ENCODE data around the gene GALNT11. TPM values are rescaled to one million over a fixed set of nuclear protein-coding genes. Genes with fewer than 3 reads are reported as not detected.

GALNT11 gene
- total RNA-seq, 1 experiment from 2014 or later, result 24.1 TPM

DNA sequence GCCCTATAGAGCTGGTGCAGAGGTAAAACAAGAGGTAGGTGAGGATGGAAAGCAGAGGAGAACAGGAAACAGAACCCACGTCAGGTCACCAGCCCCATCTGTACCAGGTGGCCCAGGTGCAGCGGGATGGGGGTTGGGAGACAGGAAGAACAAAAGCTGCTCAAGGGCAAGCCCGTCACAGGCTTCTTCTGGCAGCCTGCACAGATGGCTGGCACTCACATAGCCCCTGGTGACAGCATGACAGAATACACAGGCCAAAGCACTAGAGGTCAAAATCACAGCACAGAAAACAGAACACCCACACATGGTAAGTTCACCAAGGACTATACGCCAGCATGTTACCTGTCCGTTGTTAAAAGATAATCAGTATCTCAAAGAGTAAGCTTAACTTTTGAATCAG is 126.8 kb downstream of the GALNT11 start:
- H3K18ac ChIP-seq (ENCODE audit: insufficient read length, low read depth, low read length), result no peak overlapping the region
- H4K5ac ChIP-seq (ENCODE audit: insufficient read length, low read depth, low read length), result no peak overlapping the region
- no peak overlapping the region for H2AK5ac ChIP-seq (ENCODE audit: insufficient read length, low read length)
- H3K27me3 ChIP-seq (ENCODE audit: insufficient read depth, low read length), result no peaks in the 10 kb centered on the region
- no peak overlapping the region for H4K91ac ChIP-seq (ENCODE audit: insufficient read length, low read depth, low read length)
- no peak overlapping the region for H2BK120ac ChIP-seq (ENCODE audit: low read depth, low read length, poor library complexity, severe bottlenecking)
- no CpG with 5 or more reads among the region's 5 CpGs for WGBS (ENCODE audit: extremely low coverage, insufficient read length, low lambda C conversion rate)
- no peak overlapping the region for H3K9ac ChIP-seq (ENCODE audit: extremely low read depth, insufficient read length, low read length)
- no peak overlapping the region for H4K8ac ChIP-seq (replicated peaks; ENCODE audit: insufficient read length, low read depth, low read length)
- peak overlapping the region in 2 of 3 experiments; percentile 7 to 12; a peak in 2 of 7 replicates for H3K27ac Mint-ChIP-seq
- peaks cover 2% of the 10 kb centered on the region for H4K20me1 ChIP-seq (ENCODE audit: control insufficient read depth, insufficient read depth, insufficient read length)
- no peaks in the 10 kb centered on the region for H3K27me3 Mint-ChIP-seq (ENCODE audit: low read depth)
- no peak for DNase-seq
- H2BK15ac ChIP-seq (ENCODE audit: low read depth, low read length), result no peak overlapping the region
- no peak overlapping the region for H3K23ac ChIP-seq (ENCODE audit: insufficient read length, low read depth, low read length)
- H2AFZ ChIP-seq (ENCODE audit: low read length), result no peak overlapping the region
- H3K23me2 ChIP-seq (ENCODE audit: insufficient read length, low read depth, low read length, poor library complexity, severe bottlenecking), result no peaks in the 10 kb centered on the region
- H3K36me3 Mint-ChIP-seq (ENCODE audit: insufficient read depth in 1 of 3, low read depth in 3 of 3), result peaks cover 24 to 71% (median 56%) of the 10 kb centered on the region in 3 experiments; a peak in 6 of 7 replicates
- H3K9me3 ChIP-seq (ENCODE audit: control insufficient read depth, low read depth, low read length), result no peaks in the 10 kb centered on the region
- no peak overlapping the region for H3K56ac ChIP-seq (ENCODE audit: insufficient read length, low read depth, low read length)
- no peaks in the 10 kb centered on the region for H3K4me1 ChIP-seq (ENCODE audit: insufficient read depth, low read length)
- H2BK12ac ChIP-seq (ENCODE audit: insufficient read length, low read depth, low read length), result no peak overlapping the region
- H3K27ac ChIP-seq (ENCODE audit: insufficient read length, low read depth, low read length), result no peak overlapping the region
- no peak overlapping the region for H3T11ph ChIP-seq (ENCODE audit: low read length)
- H2BK5ac ChIP-seq (ENCODE audit: insufficient read length, low read length), result no peak overlapping the region
- no peaks in the 10 kb centered on the region for H3K9me3 Mint-ChIP-seq
- H3K79me1 ChIP-seq (ENCODE audit: insufficient read depth, low read depth, low read length, poor library complexity, severe bottlenecking), result no peaks in the 10 kb centered on the region
- H3K4ac ChIP-seq (ENCODE audit: low read depth, low read length), result no peak overlapping the region
- no peaks in the 10 kb centered on the region for H3K4me1 Mint-ChIP-seq
- H3K79me2 ChIP-seq (ENCODE audit: insufficient read depth, low read length), result no peaks in the 10 kb centered on the region
- TF ChIP-seq, protein P1, sequence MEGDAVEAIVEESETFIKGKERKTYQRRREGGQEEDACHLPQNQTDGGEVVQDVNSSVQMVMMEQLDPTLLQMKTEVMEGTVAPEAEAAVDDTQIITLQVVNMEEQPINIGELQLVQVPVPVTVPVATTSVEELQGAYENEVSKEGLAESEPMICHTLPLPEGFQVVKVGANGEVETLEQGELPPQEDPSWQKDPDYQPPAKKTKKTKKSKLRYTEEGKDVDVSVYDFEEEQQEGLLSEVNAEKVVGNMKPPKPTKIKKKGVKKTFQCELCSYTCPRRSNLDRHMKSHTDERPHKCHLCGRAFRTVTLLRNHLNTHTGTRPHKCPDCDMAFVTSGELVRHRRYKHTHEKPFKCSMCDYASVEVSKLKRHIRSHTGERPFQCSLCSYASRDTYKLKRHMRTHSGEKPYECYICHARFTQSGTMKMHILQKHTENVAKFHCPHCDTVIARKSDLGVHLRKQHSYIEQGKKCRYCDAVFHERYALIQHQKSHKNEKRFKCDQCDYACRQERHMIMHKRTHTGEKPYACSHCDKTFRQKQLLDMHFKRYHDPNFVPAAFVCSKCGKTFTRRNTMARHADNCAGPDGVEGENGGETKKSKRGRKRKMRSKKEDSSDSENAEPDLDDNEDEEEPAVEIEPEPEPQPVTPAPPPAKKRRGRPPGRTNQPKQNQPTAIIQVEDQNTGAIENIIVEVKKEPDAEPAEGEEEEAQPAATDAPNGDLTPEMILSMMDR (conservative IDR thresholded peaks at IDR 0.05), result no peak
- no peak overlapping the region for H3K4me3 Mint-ChIP-seq
- H3K14ac ChIP-seq (ENCODE audit: insufficient read depth, low read length), result no peak overlapping the region
- no peak overlapping the region for H3K4me2 ChIP-seq (ENCODE audit: insufficient read depth, insufficient read length, low read length)
- no peak overlapping the region for H2BK20ac ChIP-seq (ENCODE audit: low read depth, low read length, poor library complexity, severe bottlenecking)
